ENCODE measurements around the gene MTM1. TPM values are rescaled to one million over a fixed set of nuclear protein-coding genes. Genes with fewer than 3 reads are reported as not detected.

MTM1 gene
- total RNA-seq, 1 experiment from 2014 or later, result 11.6 TPM

DNA sequence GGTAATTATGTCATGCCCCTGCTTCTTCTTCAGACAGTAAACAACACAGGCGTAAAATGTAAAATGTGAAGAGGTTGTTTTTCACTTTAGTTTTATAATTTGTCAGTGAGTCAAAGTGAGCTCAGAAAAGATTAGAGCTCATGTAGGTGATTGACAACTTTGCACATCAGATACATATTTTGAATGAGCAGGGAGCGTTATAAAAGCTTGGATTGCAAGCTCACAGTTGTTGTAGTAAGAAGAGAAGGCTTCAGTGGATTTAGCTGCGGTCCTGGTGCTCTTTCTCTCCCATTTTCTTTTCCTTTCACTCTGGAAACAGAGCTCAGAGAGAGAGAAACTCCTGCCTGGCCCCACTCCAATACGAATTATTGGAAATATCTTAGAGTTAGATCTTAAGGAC is 151.2 kb downstream of the MTM1 start:
- intact Hi-C loops (cut with micrococcal nuclease), result no loop called here
- Mint-ChIP-seq H3K27me3 (ENCODE audit: insufficient read depth, unreplicated experiment) (peaks cover 10% of the 10 kb centered on the region), H3K4me1 (ENCODE audit: insufficient read depth, unreplicated experiment) (no peaks in the 10 kb centered on the region), H3K4me3 (ENCODE audit: unreplicated experiment) (no peak overlapping the region), H3K9me3 (ENCODE audit: unreplicated experiment) (no peaks in the 10 kb centered on the region), H3K36me3 (ENCODE audit: insufficient read depth, unreplicated experiment) (peaks cover 7% of the 10 kb centered on the region), H3K27ac (ENCODE audit: low read depth, unreplicated experiment) (no peak overlapping the region)
- no peak for DNase-seq (ENCODE audit: unreplicated experiment)
- ChIA-PET CTCF (interaction anchor here (0.7 to 1.7 kb wide), 6 partner anchors 24 to 757 kb away, joined by 3 to 6 read pairs (median 4); no protein-coding TSS in a partner anchor), POLR2A (interaction anchor here (0.7 kb wide), 1 partner anchor 27 kb away, joined by 3 read pairs; no protein-coding TSS in a partner anchor)
- TF ChIP-seq, protein P1, sequence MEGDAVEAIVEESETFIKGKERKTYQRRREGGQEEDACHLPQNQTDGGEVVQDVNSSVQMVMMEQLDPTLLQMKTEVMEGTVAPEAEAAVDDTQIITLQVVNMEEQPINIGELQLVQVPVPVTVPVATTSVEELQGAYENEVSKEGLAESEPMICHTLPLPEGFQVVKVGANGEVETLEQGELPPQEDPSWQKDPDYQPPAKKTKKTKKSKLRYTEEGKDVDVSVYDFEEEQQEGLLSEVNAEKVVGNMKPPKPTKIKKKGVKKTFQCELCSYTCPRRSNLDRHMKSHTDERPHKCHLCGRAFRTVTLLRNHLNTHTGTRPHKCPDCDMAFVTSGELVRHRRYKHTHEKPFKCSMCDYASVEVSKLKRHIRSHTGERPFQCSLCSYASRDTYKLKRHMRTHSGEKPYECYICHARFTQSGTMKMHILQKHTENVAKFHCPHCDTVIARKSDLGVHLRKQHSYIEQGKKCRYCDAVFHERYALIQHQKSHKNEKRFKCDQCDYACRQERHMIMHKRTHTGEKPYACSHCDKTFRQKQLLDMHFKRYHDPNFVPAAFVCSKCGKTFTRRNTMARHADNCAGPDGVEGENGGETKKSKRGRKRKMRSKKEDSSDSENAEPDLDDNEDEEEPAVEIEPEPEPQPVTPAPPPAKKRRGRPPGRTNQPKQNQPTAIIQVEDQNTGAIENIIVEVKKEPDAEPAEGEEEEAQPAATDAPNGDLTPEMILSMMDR (IDR thresholded peaks at IDR 0.05; ENCODE audit: unreplicated experiment), result no peak
- BruUV-seq (replicated peaks), result no TSS peak

Other genes starting within 250 kb of the MTM1 start
- 1.7 and 1.9 TPM in 2 replicates for gene MAMLD1, start 205.3 kb upstream of the MTM1 start, total RNA-seq (2022)
- gene MTMR1, start 124.8 kb downstream of the MTM1 start, total RNA-seq (2022), result 21.8 and 24.7 TPM in 2 replicates

Measured in MCF 10A (cell line).